Heart left ventricle (tissue), 13 donors: ENCODE results near the gene APOBEC3F.

Experiments used
- POLR2A ChIP-seq, 2 donors: fragments of 450-650 bp; IDR thresholded peaks; one replicate each; pipeline ENCODE4 v1.6.1; 2017; ENCODE audit warnings: antibody characterized with exemption in 2 of 2, mild to moderate bottlenecking in 2 of 2, moderate library complexity in 2 of 2
- TF ChIP-seq, protein P1 (sequence below), 12 donors: fragments of 200-600 bp; sonication (generic) in 4 of 12; IDR thresholded peaks; one replicate each; pipeline versions ENCODE4 v1.5.0 to v1.8.0; 2018 to 2022; ENCODE audit warnings: antibody characterized with exemption in 12 of 12, mild to moderate bottlenecking in 5 of 12
- donor health status: ischemic (EF 13 %, LVEDD 7.1; RV severe dilation, severe dysfunction).
- donor health status: DM: no; HTN: yes; CAD: no.
- donor health status: DM: no; HTN: no; CAD: no.
- donor health status: ischemic (EF 25% LVEDD 6.9; RV normal size, moderate dysfunction).
- donor health status: ischemic (EF 25% LVEDD 5.7; RV mildly dilated, moderate dysfunction).
- donor health status: ischemic (EF 35%, LVEDD 5.7; RV mildly dilated, moderate dysfunction).
- donor health status: nonischemic (EF 11% LVEDD 7.7; RV severe dilation, severe dysfunction).
- donor health status: DM: yes; HTN: yes; CAD: no.
- donor health status: PGD.
- donor health status: ischemic (EF 29% LVEDD 5.4; RV normal size, mild dysfunction).
- donor health status: nonischemic (EF 23%, LVEDD 6.1; RV moderate dilation, normal function).

DNA sequence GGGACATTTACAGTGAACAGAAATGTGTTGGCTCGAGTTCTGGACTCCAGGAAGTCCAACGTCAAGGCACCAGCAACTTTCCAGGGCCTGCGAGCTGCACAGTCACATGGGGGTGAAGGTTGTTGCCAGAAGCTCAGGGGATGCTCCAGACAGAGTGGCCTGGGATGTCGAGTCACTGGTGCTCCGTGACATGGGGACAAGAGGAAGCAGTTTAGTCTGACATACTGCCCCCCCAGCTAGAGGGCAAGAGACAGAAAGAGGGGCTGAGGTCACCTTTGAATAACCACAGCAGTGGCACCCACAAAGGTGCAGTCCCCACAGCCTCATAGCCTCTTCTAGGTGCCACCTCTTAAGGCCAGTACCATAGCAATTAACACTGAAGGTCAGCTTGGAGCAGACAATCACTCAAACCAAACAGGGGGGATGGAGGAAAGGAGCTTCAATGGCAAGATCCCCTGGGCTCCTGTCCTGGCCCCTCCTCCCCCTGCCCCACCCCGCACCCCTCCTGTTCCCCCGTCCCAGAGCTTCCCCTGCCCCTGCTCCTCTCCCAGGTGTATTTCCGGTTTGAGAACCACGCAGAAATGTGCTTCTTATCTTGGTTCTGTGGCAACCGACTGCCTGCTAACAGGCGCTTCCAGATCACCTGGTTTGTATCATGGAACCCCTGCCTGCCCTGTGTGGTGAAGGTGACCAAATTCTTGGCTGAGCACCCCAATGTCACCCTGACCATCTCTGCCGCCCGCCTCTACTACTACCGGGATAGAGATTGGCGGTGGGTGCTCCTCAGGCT, 15.9 kb upstream of the APOBEC3F start:
- TF ChIP-seq, protein P1, sequence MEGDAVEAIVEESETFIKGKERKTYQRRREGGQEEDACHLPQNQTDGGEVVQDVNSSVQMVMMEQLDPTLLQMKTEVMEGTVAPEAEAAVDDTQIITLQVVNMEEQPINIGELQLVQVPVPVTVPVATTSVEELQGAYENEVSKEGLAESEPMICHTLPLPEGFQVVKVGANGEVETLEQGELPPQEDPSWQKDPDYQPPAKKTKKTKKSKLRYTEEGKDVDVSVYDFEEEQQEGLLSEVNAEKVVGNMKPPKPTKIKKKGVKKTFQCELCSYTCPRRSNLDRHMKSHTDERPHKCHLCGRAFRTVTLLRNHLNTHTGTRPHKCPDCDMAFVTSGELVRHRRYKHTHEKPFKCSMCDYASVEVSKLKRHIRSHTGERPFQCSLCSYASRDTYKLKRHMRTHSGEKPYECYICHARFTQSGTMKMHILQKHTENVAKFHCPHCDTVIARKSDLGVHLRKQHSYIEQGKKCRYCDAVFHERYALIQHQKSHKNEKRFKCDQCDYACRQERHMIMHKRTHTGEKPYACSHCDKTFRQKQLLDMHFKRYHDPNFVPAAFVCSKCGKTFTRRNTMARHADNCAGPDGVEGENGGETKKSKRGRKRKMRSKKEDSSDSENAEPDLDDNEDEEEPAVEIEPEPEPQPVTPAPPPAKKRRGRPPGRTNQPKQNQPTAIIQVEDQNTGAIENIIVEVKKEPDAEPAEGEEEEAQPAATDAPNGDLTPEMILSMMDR (IDR thresholded peaks at IDR 0.05): no peak
- TF ChIP-seq POLR2A (IDR thresholded peaks at IDR 0.05): no peak
